OCI-LY3 (cell line): ENCODE measurements around the gene SPATS2L.

Experiments used
- H2AFZ ChIP-seq: fragments of 200-600, 300-600 bp; shearing (Covaris generic); 2 replicates; pipeline ENCODE4 v1.6.0; 2014; ENCODE audit warnings: antibody characterized with exemption, low read depth, low read length
- H3K27ac ChIP-seq: fragments of 200-600, 300-600 bp; sonication (generic); 2 replicates; pipeline ENCODE4 v1.5.1; 2014; ENCODE audit warnings: mild to moderate bottlenecking, low read length, moderate library complexity, mixed read lengths
- H3K27me3 ChIP-seq: fragments of 200-600, 300-600 bp; sonication (generic); 2 replicates; pipeline ENCODE4 v1.6.1; 2014; ENCODE audit warnings: low read depth, low read length, mixed read lengths
- H3K36me3 ChIP-seq: fragments of 200-600, 300-600 bp; sonication (generic); replicated peaks from 2 replicates; pipeline ENCODE3; 2014; ENCODE audit warnings: low read depth, low read length, mixed read lengths
- H3K4me1 ChIP-seq: fragments of 300-600, 200-600 bp; sonication (generic); 2 replicates; pipeline ENCODE4 v1.6.1; 2014; ENCODE audit warnings: low read length, mixed read lengths
- H3K4me2 ChIP-seq: fragments of 200-600, 300-600 bp; sonication (generic); 2 replicates; pipeline ENCODE4 v1.6.1; 2014; ENCODE audit warnings: low read length, mixed read lengths
- H3K4me3 ChIP-seq: fragments of 300-600, 200-600 bp; sonication (generic); 2 replicates; pipeline ENCODE4 v1.5.1; 2014; ENCODE audit warnings: antibody characterized with exemption, mild to moderate bottlenecking, low read length, moderate library complexity
- H3K79me2 ChIP-seq: fragments of 300-600, 200-600 bp; shearing (Covaris generic); 2 replicates; pipeline ENCODE4 v1.6.1; 2014; ENCODE audit warnings: mild to moderate bottlenecking, low read length, mixed read lengths
- H3K9ac ChIP-seq: fragments of 300-600, 200-600 bp; shearing (Covaris generic); 2 replicates; pipeline ENCODE4 v1.6.0; 2014; ENCODE audit warnings: mild to moderate bottlenecking, low read length, moderate library complexity
- H3K9me3 ChIP-seq: fragments of 200-600, 300-600 bp; shearing (Covaris generic); 2 replicates; pipeline ENCODE4 v1.6.1; 2014; ENCODE audit warnings: low read length, mixed read lengths; ENCODE audit not compliant: insufficient read depth
- H4K20me1 ChIP-seq: fragments of 200-600, 300-600 bp; sonication (generic); 2 replicates; pipeline ENCODE4 v1.6.1; 2016; ENCODE audit warnings: low read length, mixed read lengths; ENCODE audit not compliant: insufficient read depth
- CTCF ChIP-seq: fragments of 200-600, 300-600 bp; sonication (generic); IDR thresholded peaks from 2 replicates; pipeline ENCODE4 v1.5.1; 2014; ENCODE audit warnings: antibody characterized with exemption, low read length, low read depth
- EZH2phosphoT487 ChIP-seq: fragments of 200-600 bp; shearing (Covaris generic); IDR thresholded peaks from 2 replicates; pipeline ENCODE4 v1.6.1; 2018; ENCODE audit warnings: antibody characterized with exemption, mixed run types, low read depth

SPATS2L gene

DNA sequence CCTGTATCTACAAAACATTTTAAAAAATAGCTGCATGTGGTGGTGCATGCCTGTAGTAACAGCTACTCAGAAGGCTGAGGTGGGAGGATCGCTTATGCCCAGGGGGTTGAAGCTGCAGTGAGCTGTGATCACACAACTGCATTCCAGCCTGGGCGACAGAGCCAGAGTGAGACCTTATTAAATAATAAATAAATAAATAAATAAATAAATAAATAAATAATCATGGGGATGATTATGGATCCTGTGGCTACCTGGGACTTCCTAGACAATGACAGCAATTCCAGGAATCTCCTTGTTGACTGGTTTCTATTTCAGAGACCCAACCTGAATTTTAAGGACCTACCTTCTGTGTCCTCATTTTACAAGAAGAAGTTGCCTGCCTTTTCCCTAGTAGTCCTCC lies 111.9 kb downstream of the SPATS2L start:
- H3K4me3 ChIP-seq, result no peak overlapping the region
- H3K9me3 ChIP-seq, result no peaks in the 10 kb centered on the region
- no peak overlapping the region for H3K9ac ChIP-seq
- no peaks in the 10 kb centered on the region for H3K36me3 ChIP-seq
- no peak overlapping the region for H3K4me2 ChIP-seq
- no peaks in the 10 kb centered on the region for H4K20me1 ChIP-seq
- no peaks in the 10 kb centered on the region for H3K4me1 ChIP-seq
- H3K27ac ChIP-seq, result no peak overlapping the region
- no peak overlapping the region for H2AFZ ChIP-seq
- H3K79me2 ChIP-seq, result no peaks in the 10 kb centered on the region
- TF ChIP-seq EZH2phosphoT487 (no peak), CTCF (no peak)
- no peaks in the 10 kb centered on the region for H3K27me3 ChIP-seq

DNA sequence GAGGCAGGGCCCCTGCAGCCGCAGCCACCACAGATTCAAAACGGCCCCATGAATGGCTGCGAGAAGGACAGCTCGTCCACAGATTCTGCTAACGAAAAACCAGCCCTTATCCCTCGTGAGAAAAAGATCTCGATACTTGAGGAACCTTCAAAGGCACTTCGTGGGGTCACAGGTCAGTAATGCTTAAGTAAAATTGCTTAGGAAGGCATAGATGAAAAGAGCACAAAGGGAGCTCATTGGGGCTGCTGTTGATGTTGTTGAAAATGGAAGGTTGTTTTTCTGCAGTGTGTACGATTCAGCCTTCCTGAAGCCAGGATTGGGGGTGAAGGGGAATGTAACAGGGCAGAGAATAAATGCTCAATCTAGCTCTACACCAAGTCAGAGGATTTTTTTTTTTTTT lies 112.8 kb downstream of the SPATS2L start:
- TF ChIP-seq EZH2phosphoT487 (no peak), CTCF (no peak)
- no peaks in the 10 kb centered on the region for H3K9me3 ChIP-seq
- no peak overlapping the region for H3K4me2 ChIP-seq
- no peaks in the 10 kb centered on the region for H3K36me3 ChIP-seq
- no peaks in the 10 kb centered on the region for H3K79me2 ChIP-seq
- H3K9ac ChIP-seq, result no peak overlapping the region
- H3K27ac ChIP-seq, result no peak overlapping the region
- no peaks in the 10 kb centered on the region for H3K27me3 ChIP-seq
- H4K20me1 ChIP-seq, result no peaks in the 10 kb centered on the region
- H3K4me1 ChIP-seq, result no peaks in the 10 kb centered on the region
- H2AFZ ChIP-seq, result no peak overlapping the region
- H3K4me3 ChIP-seq, result no peak overlapping the region

DNA sequence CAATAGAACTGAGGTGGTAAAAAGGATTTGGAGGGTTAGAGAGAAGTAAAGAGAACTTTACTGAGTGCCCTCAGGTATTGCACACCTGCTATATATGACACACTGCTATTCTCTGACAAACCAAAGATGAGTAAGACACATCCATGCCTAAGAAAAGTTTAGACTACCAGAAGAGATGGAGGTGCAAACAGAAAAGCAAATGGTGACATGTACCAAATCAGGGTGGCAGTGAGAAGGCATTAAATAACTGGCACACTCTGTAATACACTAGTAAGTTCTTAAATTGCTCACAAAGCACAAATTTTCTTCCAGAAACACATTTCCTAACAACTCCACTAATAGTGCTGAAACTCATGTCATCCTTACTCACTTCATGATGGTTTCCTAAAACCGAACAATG lies 114.8 kb downstream of the SPATS2L start:
- H3K27me3 ChIP-seq, result no peaks in the 10 kb centered on the region
- no peak overlapping the region for H3K4me3 ChIP-seq
- no peak overlapping the region for H3K4me2 ChIP-seq
- H3K27ac ChIP-seq, result no peak overlapping the region
- no peak overlapping the region for H3K9ac ChIP-seq
- H2AFZ ChIP-seq, result no peak overlapping the region
- no peaks in the 10 kb centered on the region for H3K9me3 ChIP-seq
- H4K20me1 ChIP-seq, result no peaks in the 10 kb centered on the region
- TF ChIP-seq EZH2phosphoT487 (no peak), CTCF (no peak)
- H3K4me1 ChIP-seq, result no peaks in the 10 kb centered on the region
- H3K36me3 ChIP-seq, result no peaks in the 10 kb centered on the region
- no peaks in the 10 kb centered on the region for H3K79me2 ChIP-seq

- no peak overlapping the region for H3K4me2 ChIP-seq
- H4K20me1 ChIP-seq, result no peaks in the 10 kb centered on the region
- no peaks in the 10 kb centered on the region for H3K4me1 ChIP-seq
- H3K36me3 ChIP-seq, result no peaks in the 10 kb centered on the region
- TF ChIP-seq EZH2phosphoT487 (no peak), CTCF (no peak)
- no peaks in the 10 kb centered on the region for H3K79me2 ChIP-seq
- no peak overlapping the region for H3K9ac ChIP-seq
- no peak overlapping the region for H3K4me3 ChIP-seq
- H3K9me3 ChIP-seq, result no peaks in the 10 kb centered on the region
- no peaks in the 10 kb centered on the region for H3K27me3 ChIP-seq
- H3K27ac ChIP-seq, result no peak overlapping the region
- H2AFZ ChIP-seq, result no peak overlapping the region
Observed at GRCh38 chr2:200422071-200422470, 115.6 kb downstream of the SPATS2L start.
